Gastroesophageal sphincter (tissue), 3 donors: ENCODE results near the gene CBX8.

ENCODE experiments used
- CTCF ChIP-seq, 4 experiments: fragments of 200-600 bp in 2 of 4; fragments of 450-650 bp in 2 of 4; sonication (generic) in 1 of 4; IDR thresholded peaks; one replicate each; pipeline ENCODE4 v1.5.1; 2017 to 2019; ENCODE audit warnings: antibody characterized with exemption in 4 of 4, mild to moderate bottlenecking in 2 of 4, moderate library complexity in 2 of 4
- EP300 ChIP-seq: sonication (generic); formaldehyde crosslinking; IDR thresholded peaks from one replicate; pipeline ENCODE4 v1.6.1; 2017; ENCODE audit warnings: antibody characterized with exemption, mild to moderate bottlenecking
- POLR2A ChIP-seq, 2 donors: fragments of 450-650 bp; IDR thresholded peaks; one replicate each; pipeline ENCODE4 v1.6.1; 2017; ENCODE audit warnings: antibody characterized with exemption in 2 of 2, mild to moderate bottlenecking in 2 of 2, moderate library complexity in 1 of 2
- POLR2AphosphoS5 ChIP-seq: sonication (generic); formaldehyde crosslinking; IDR thresholded peaks from one replicate; pipeline ENCODE4 v1.6.1; 2017; ENCODE audit warnings: antibody characterized with exemption

DNA sequence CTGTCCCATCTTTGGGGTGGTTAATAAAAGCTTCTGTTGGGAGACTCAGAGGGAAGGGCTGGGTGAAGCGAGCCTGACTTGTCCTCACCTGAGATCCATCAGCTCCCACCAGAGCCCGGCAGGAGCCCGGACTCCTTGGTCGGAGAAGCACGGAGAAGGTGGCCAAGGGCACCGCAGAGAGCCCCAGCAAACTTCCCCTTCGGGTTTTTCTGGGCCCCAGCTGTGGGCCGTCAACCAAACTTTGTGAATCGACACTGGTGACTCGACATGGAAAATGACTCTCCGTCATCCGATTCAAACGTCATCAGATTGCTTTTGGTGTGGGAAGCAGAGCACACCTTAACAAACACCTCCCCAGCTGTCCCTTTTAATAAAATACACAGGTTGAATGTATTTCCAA, 44.7 kb downstream of the CBX8 start:
- TF ChIP-seq CTCF (IDR thresholded peaks at IDR 0.05), result no peak
- TF ChIP-seq POLR2A (IDR thresholded peaks at IDR 0.05), result no peak
- no peak for TF ChIP-seq POLR2AphosphoS5
- no peak for TF ChIP-seq EP300
